GM18951 (cell line): Measurements from ENCODE around the gene MS4A12.
A peak's percentile ranks its signal among the peaks of the same experiment; 100 is the strongest.
"Not testable (repeated sequence)": the region's sequence is repeated elsewhere in the genome, so short reads cannot be mapped to it uniquely, and the experiment has no call there.

Experiments used
- POLR2A ChIP-seq: IDR thresholded peaks from 4 replicates; pipeline ENCODE4 v1.6.1; 2011; ENCODE audit warnings: mild to moderate bottlenecking; ENCODE audit not compliant: insufficient read length, insufficient read depth; ENCODE audit errors: extremely low read depth
- in situ Hi-C: fragments of 300-500 bp; cut with MboI; formaldehyde crosslinking; loops from one replicate; pipeline ENCODE4 v1.12.0; 2022; ENCODE audit warnings: low sequenced_read_pairs, mixed read lengths, inconsistent platforms; ENCODE audit not compliant: unreplicated experiment

Gene MS4A12

GRCh38 chr11:60492488-60493009 is at the start of gene MS4A12:
MS4A12 (plus strand) TSS chr11:60492778; CDS start chr11:60497319, 4,541 bp downstream.
- in situ Hi-C loops = no loop called here
- no peak for TF ChIP-seq POLR2A

- TF ChIP-seq POLR2A = no peak
These were observed 45.5 kb upstream of the MS4A12 start for GRCh38 chr11:60447070-60447469.

GRCh38 chr11:60447846-60448245 is 44.7 kb upstream of the MS4A12 start:
- TF ChIP-seq POLR2A = no peak
- in situ Hi-C loops = no loop called here

More at GRCh38 chr11:60447070-60447469, 45.5 kb upstream of the MS4A12 start:
- in situ Hi-C loops = no loop called here

GRCh38 chr11:60451185-60451584 is 41.4 kb upstream of the MS4A12 start:
- in situ Hi-C loops = not testable (repeated sequence)

GRCh38 chr11:60454212-60454611 is 38.4 kb upstream of the MS4A12 start:
- TF ChIP-seq POLR2A = no peak
- in situ Hi-C loops = no loop called here

- in situ Hi-C loops = loop anchor here (5.0 kb wide), 1 partner anchor 88 kb away; no protein-coding TSS in a partner anchor
- peak; percentile 84 for TF ChIP-seq POLR2A
These were observed 37.0 kb upstream of the MS4A12 start, which contains the start of gene MS4A1 for GRCh38 chr11:60455531-60456042. MS4A1 (plus strand) TSS chr11:60455847; CDS start chr11:60462375, 6,528 bp downstream.

- in situ Hi-C loops = loop anchor here (5.0 kb wide), 1 partner anchor 90 kb away; no protein-coding TSS in a partner anchor
- TF ChIP-seq POLR2A = peak; percentile 58
These were observed 35.0 kb upstream of the MS4A12 start for GRCh38 chr11:60457576-60457975.

- no peak for TF ChIP-seq POLR2A
- in situ Hi-C loops = loop anchor here (5.0 kb wide), 1 partner anchor 92 kb away; no protein-coding TSS in a partner anchor
These were observed 33.2 kb upstream of the MS4A12 start for GRCh38 chr11:60459345-60459744.

GRCh38 chr11:60468829-60469228 is 23.7 kb upstream of the MS4A12 start:
- no peak for TF ChIP-seq POLR2A
- in situ Hi-C loops = no loop called here

GRCh38 chr11:60469723-60470122 is 22.9 kb upstream of the MS4A12 start:
- no peak for TF ChIP-seq POLR2A
- in situ Hi-C loops = no loop called here

GRCh38 chr11:60477035-60477445 is 15.5 kb upstream of the MS4A12 start:
- TF ChIP-seq POLR2A = no peak
- in situ Hi-C loops = no loop called here

- no peak for TF ChIP-seq POLR2A
- in situ Hi-C loops = loop anchor here (10.0 kb wide), 2 partner anchors 118 to 132 kb away; no protein-coding TSS in a partner anchor
These were observed 10.2 kb upstream of the MS4A12 start for GRCh38 chr11:60482361-60482760.

GRCh38 chr11:60485987-60486386 is 6.6 kb upstream of the MS4A12 start:
- in situ Hi-C loops = loop anchor here (10.0 kb wide), 2 partner anchors 121 to 129 kb away; no protein-coding TSS in a partner anchor

GRCh38 chr11:60493454-60493853 is 876 bp downstream of the MS4A12 start:
- no peak for TF ChIP-seq POLR2A
- in situ Hi-C loops = no loop called here

More at GRCh38 chr11:60485987-60486386, 6.6 kb upstream of the MS4A12 start:
- no peak for TF ChIP-seq POLR2A

- TF ChIP-seq POLR2A = no peak
- in situ Hi-C loops = no loop called here
These were observed 5.8 kb downstream of the MS4A12 start for GRCh38 chr11:60498399-60498798.

GRCh38 chr11:60498853-60499252 is 6.3 kb downstream of the MS4A12 start:
- TF ChIP-seq POLR2A = no peak
- in situ Hi-C loops = no loop called here
